HG02798 (cell line): ENCODE measurements around the gene GC.
"Not testable (repeated sequence)": the region's sequence is repeated elsewhere in the genome, so short reads cannot be mapped to it uniquely, and the experiment has no call there.

Experiments
- ATAC-seq: cut with Tn5 transposase; IDR thresholded peaks from one replicate; pipeline ENCODE4 v1.9.1; 2021; ENCODE audit warnings: mild to moderate bottlenecking; ENCODE audit not compliant: unreplicated experiment, poor library complexity

GC gene

GRCh38 chr4:71783972-71784371 lies at the start of gene GC:
TSS of gene GC (minus strand) at chr4:71784079. CDS start at chr4:71784018, 61 bp downstream.
- no peak for ATAC-seq

- ATAC-seq = no peak
Observed at GRCh38 chr4:71833232-71833900, 49.5 kb upstream of the GC start.

GRCh38 chr4:71832049-71832448 lies 48.2 kb upstream of the GC start:
- no peak for ATAC-seq

- ATAC-seq = peak; percentile 68
Observed at GRCh38 chr4:71830497-71831190, 46.8 kb upstream of the GC start.

GRCh38 chr4:71828470-71828869 lies 44.6 kb upstream of the GC start:
- no peak for ATAC-seq

- no peak for ATAC-seq
Observed at GRCh38 chr4:71827826-71828225, 43.9 kb upstream of the GC start.

- ATAC-seq = no peak
Observed at GRCh38 chr4:71816676-71817303, 32.9 kb upstream of the GC start.

GRCh38 chr4:71814433-71814832 lies 30.6 kb upstream of the GC start:
- no peak for ATAC-seq

- ATAC-seq = not testable (repeated sequence)
Observed at GRCh38 chr4:71809805-71810204, 25.9 kb upstream of the GC start.

GRCh38 chr4:71807469-71807868 lies 23.6 kb upstream of the GC start:
- ATAC-seq = no peak

- not testable (repeated sequence) for ATAC-seq
Observed at GRCh38 chr4:71805230-71805629, 21.4 kb upstream of the GC start.

GRCh38 chr4:71804017-71804697 lies 20.3 kb upstream of the GC start:
- ATAC-seq = not testable (repeated sequence)

- ATAC-seq = no peak
Observed at GRCh38 chr4:71785959-71786358, 2.1 kb upstream of the GC start.

- ATAC-seq = no peak
Observed at GRCh38 chr4:71784569-71785197, 804 bp upstream of the GC start.

- ATAC-seq = no peak
Observed at GRCh38 chr4:71777891-71778290, 6.0 kb downstream of the GC start.

- ATAC-seq = no peak
Observed at GRCh38 chr4:71775449-71775848, 8.4 kb downstream of the GC start.

GRCh38 chr4:71774136-71774535 lies 9.7 kb downstream of the GC start:
- ATAC-seq = no peak

GRCh38 chr4:71773004-71773403 lies 10.9 kb downstream of the GC start:
- ATAC-seq = no peak

- ATAC-seq = no peak
Observed at GRCh38 chr4:71772592-71772991, 11.3 kb downstream of the GC start.

GRCh38 chr4:71771613-71772012 lies 12.3 kb downstream of the GC start:
- ATAC-seq = no peak

GRCh38 chr4:71769434-71769833 lies 14.4 kb downstream of the GC start:
- ATAC-seq = no peak
